HCT116 (cell line): Measurements from ENCODE around the gene CHDH. TPM values are rescaled to one million over a fixed set of nuclear protein-coding genes. Genes with fewer than 3 reads are reported as not detected.

Experiments
- ATAC-seq: fragments of 200-7000 bp; cut with Tn5 transposase; 2 replicates; pipeline ENCODE4 v1.9.1; 2020; ENCODE audit warnings: mild to moderate bottlenecking, moderate library complexity
- BruUV-seq: library from RNA; stranded (reverse); fragments of 400-500 nt; replicated peaks from 2 replicates; lab custom pipeline; 2021; lab: Mats Ljungman, UMichigan
- CTCF ChIA-PET: fragments of 300-600 bp; sonication (Branson Sonifier 250); formaldehyde crosslinking; loops from one replicate; lab custom pipeline; 2021; ENCODE audit warnings: antibody characterized with exemption; lab: Charles Lee
- POLR2A ChIA-PET: fragments of 300-600, 350-600 bp; sonication (Branson Sonifier 250); formaldehyde crosslinking; loops from one replicate; lab custom pipeline; 2021; ENCODE audit warnings: antibody characterized with exemption; lab: Charles Lee
- RAD21 ChIA-PET, 2 experiments: fragments of 300-600 bp; sonication (Branson Sonifier 250); formaldehyde crosslinking; loops; one replicate each; lab custom pipeline; 2023; ENCODE audit warnings: low total read pairs in 2 of 2; ENCODE audit not compliant: uncharacterized antibody in 2 of 2, unreplicated experiment in 2 of 2, low non-redundant PET in 1 of 2; lab: Charles Lee
- DNase-seq: peaks from one replicate; pipeline ENCODE4 v3.0.0-alpha.2; 2010; ENCODE audit warnings: low read depth, low spot score
- H2AFZ ChIP-seq: fragments of 200-600 bp; shearing (Covaris generic), sonication (generic); 2 replicates; pipeline ENCODE4 v1.6.1; 2017; ENCODE audit warnings: low read depth, mixed run types, mixed read lengths, antibody characterized with exemption, low read length; ENCODE audit not compliant: poor library complexity, severe bottlenecking
- H3K27ac ChIP-seq: 2 replicates; pipeline ENCODE4 v1.5.1; 2012; ENCODE audit warnings: low read depth, low read length
- H3K27me3 ChIP-seq: fragments of 200-600 bp; sonication (generic); 2 replicates; pipeline ENCODE4 v1.6.1; 2016; ENCODE audit warnings: mixed run types, low read length, mixed read lengths; ENCODE audit not compliant: insufficient read depth
- H3K36me3 ChIP-seq, 2 experiments: fragments of 200-500 bp in 1 of 2; fragments of 200-600 bp in 1 of 2; sonication (Bioruptor generic) in 1 of 2; sonication (generic) in 1 of 2; 2 replicates each; pipeline versions ENCODE4 v1.5.1 to v1.6.1; 2014 to 2016; ENCODE audit warnings: low read length in 2 of 2, inconsistent platforms in 1 of 2, mixed read lengths in 1 of 2, mixed run types in 1 of 2; ENCODE audit not compliant: insufficient read depth in 2 of 2, control insufficient read depth in 1 of 2
- H3K4me1 ChIP-seq, 2 experiments: fragments of 200-600 bp in 1 of 2; sonication (generic) in 1 of 2; 2 replicates each; pipeline versions ENCODE4 v1.5.1 to v1.6.1; 2012 to 2017; ENCODE audit warnings: low read length in 2 of 2, inconsistent platforms in 1 of 2, mild to moderate bottlenecking in 1 of 2, mixed read lengths in 1 of 2, mixed run types in 1 of 2, moderate library complexity in 1 of 2; ENCODE audit not compliant: insufficient read depth in 2 of 2, control insufficient read depth in 1 of 2
- H3K4me2 ChIP-seq: fragments of 200-600 bp; sonication (generic); 2 replicates; pipeline ENCODE4 v1.6.1; 2017; ENCODE audit warnings: mixed run types, low read length, mixed read lengths
- H3K4me3 ChIP-seq, 2 experiments: fragments of 200-600 bp in 1 of 2; sonication (generic) in 1 of 2; replicated peaks in 1 of 2; 2 replicates each; pipeline ENCODE4 v1.5.1; 2011 to 2016; ENCODE audit warnings: low read length in 2 of 2, control low read depth in 1 of 2, low read depth in 1 of 2, mild to moderate bottlenecking in 1 of 2, mixed read lengths in 1 of 2, mixed run types in 1 of 2
- H3K79me2 ChIP-seq: fragments of 200-600 bp; sonication (generic); 2 replicates; pipeline ENCODE4 v1.6.1; 2017; ENCODE audit warnings: mild to moderate bottlenecking, mixed run types, low read length, moderate library complexity, mixed read lengths; ENCODE audit not compliant: insufficient read depth
- H3K9ac ChIP-seq: fragments of 200-600 bp; sonication (generic); 2 replicates; pipeline ENCODE4 v1.6.1; 2016; ENCODE audit warnings: low read length, mixed read lengths
- H3K9me2 ChIP-seq: fragments of 200-600 bp; sonication (generic), shearing (Covaris generic); 2 replicates; pipeline ENCODE4 v1.6.1; 2017; ENCODE audit warnings: mixed run types, mild to moderate bottlenecking, moderate library complexity; ENCODE audit not compliant: insufficient read depth
- H3K9me3 ChIP-seq, 2 experiments: fragments of 200-500 bp in 1 of 2; fragments of 200-600 bp in 1 of 2; sonication (Bioruptor generic) in 1 of 2; sonication (generic) in 1 of 2; 2 replicates each; pipeline ENCODE4 v1.6.1; 2014 to 2017; ENCODE audit warnings: low read length in 2 of 2, mixed read lengths in 2 of 2, inconsistent platforms in 1 of 2, low read depth in 1 of 2, mild to moderate bottlenecking in 1 of 2, mixed run types in 1 of 2, moderate library complexity in 1 of 2; ENCODE audit not compliant: control insufficient read depth in 1 of 2, insufficient read depth in 1 of 2
- H4K20me1 ChIP-seq: fragments of 200-600 bp; sonication (generic), shearing (Covaris generic); 2 replicates; pipeline ENCODE4 v1.6.1; 2017; ENCODE audit warnings: mixed run types, mild to moderate bottlenecking, moderate library complexity; ENCODE audit not compliant: insufficient read depth
- CEBPB ChIP-seq: IDR thresholded peaks from 2 replicates; pipeline ENCODE4 v1.6.1; 2012; ENCODE audit warnings: low read depth
- ELF1 ChIP-seq: IDR thresholded peaks from 2 replicates; pipeline ENCODE4 v1.6.1; 2012; ENCODE audit warnings: low read depth, borderline replicate concordance
- EZH2phosphoT487 ChIP-seq: fragments of 200-600 bp; IDR thresholded peaks from 2 replicates; pipeline ENCODE4 v1.6.1; 2018; ENCODE audit warnings: antibody characterized with exemption, borderline replicate concordance
- REST ChIP-seq: IDR thresholded peaks from 2 replicates; pipeline ENCODE4 v1.6.1; 2012; ENCODE audit warnings: low read depth
- SP1 ChIP-seq: IDR thresholded peaks from 2 replicates; pipeline ENCODE4 v1.6.1; 2012; ENCODE audit warnings: low read depth
- SRF ChIP-seq: IDR thresholded peaks from 2 replicates; pipeline ENCODE4 v1.6.1; 2012; ENCODE audit warnings: low read depth
- TCF7L2 ChIP-seq: IDR thresholded peaks from 2 replicates; pipeline ENCODE4 v1.7.0; 2011; ENCODE audit warnings: borderline replicate concordance, inconsistent platforms; ENCODE audit not compliant: insufficient read depth, insufficient read length; ENCODE audit errors: extremely low read depth
- YY1 ChIP-seq: IDR thresholded peaks from 2 replicates; pipeline ENCODE4 v1.6.1; 2011; ENCODE audit warnings: low read length, low read depth, moderate library complexity, mild to moderate bottlenecking; ENCODE audit not compliant: insufficient replicate concordance; ENCODE audit errors: extremely low read depth
- ZFX ChIP-seq: fragments of 450-650 bp; IDR thresholded peaks from 2 replicates; pipeline ENCODE4 v1.6.1; 2017
- intact Hi-C: fragments of 100-400 bp; cut with micrococcal nuclease; formaldehyde crosslinking; loops from 2 replicates; pipeline ENCODE4 v1.10.0; 2022
- total RNA-seq: library from RNA; stranded (reverse); gene quantifications from one replicate; pipeline ENCODE4 v1.2.1, GENCODE V29; 2021; ENCODE audit not compliant: unreplicated experiment
- TF ChIP-seq, protein P1 (sequence below): IDR thresholded peaks from 2 replicates; pipeline ENCODE4 v1.6.1; 2012
- TF ChIP-seq, protein P2 (sequence below): IDR thresholded peaks from 2 replicates; pipeline ENCODE4 v1.6.1; 2011; ENCODE audit warnings: mild to moderate bottlenecking, low read length, moderate library complexity; ENCODE audit not compliant: insufficient replicate concordance; ENCODE audit errors: extremely low read depth
- TF ChIP-seq, protein P3 (sequence below), 3 experiments: fragments of 200-600 bp in 1 of 3; sonication (generic) in 1 of 3; IDR thresholded peaks in 2 of 3; conservative IDR thresholded peaks in 1 of 3; 2 replicates each; pipeline ENCODE4 v1.5.1; 2012 to 2017; ENCODE audit warnings: low read depth in 2 of 3, low read length in 2 of 3, antibody characterized with exemption in 1 of 3, borderline replicate concordance in 1 of 3, control low read depth in 1 of 3, mild to moderate bottlenecking in 1 of 3, mixed read lengths in 1 of 3, mixed run types in 1 of 3, moderate library complexity in 1 of 3; ENCODE audit not compliant: insufficient read depth in 1 of 3

The CHDH gene
- total RNA-seq, 1 experiment from 2014 or later = 10.8 TPM

DNA sequence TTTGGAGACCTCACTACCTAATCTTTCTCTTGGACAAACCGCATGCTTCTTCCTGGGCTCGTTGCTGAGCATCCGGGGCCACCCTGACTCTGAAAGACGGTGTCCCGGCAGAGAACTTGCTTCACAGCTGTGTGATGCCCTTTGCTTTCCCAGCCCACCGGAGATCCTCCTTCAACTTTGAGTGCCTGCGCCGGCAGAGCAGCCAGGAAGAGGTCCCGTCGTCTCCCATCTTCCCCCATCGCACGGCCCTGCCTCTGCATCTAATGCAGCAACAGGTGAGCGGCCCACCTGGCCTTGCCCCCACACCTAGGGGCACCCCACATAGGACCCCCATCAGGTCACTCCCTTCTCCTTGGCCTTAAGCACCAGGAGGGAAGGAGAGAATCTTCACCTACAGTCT lies 37.7 kb downstream of the CHDH start:
- DNase-seq (no peak), ATAC-seq (no peak)
- Histone ChIP-seq H3K4me2 (no peak overlapping the region), H3K9me3 (no peaks in the 10 kb centered on the region), H2AFZ (no peak overlapping the region), H3K27ac (no peak overlapping the region), H3K9ac (no peak overlapping the region), H3K4me1 (peaks cover 12 to 26% of the 10 kb centered on the region in 2 experiments), H3K4me3 (no peak overlapping the region), H3K36me3 (no peaks in the 10 kb centered on the region), H3K9me2 (no peaks in the 10 kb centered on the region), H3K27me3 (no peaks in the 10 kb centered on the region), H4K20me1 (no peaks in the 10 kb centered on the region), H3K79me2 (no peaks in the 10 kb centered on the region)
- intact Hi-C loops = no loop called here
- POLR2A ChIA-PET = no interaction called here
- RAD21 ChIA-PET = no interaction called here
- TF ChIP-seq, protein P1, sequence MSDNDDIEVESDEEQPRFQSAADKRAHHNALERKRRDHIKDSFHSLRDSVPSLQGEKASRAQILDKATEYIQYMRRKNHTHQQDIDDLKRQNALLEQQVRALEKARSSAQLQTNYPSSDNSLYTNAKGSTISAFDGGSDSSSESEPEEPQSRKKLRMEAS = no peak
- TF ChIP-seq ZFX (no peak), TCF7L2 (no peak), YY1 (no peak), SRF (no peak), EZH2phosphoT487 (no peak), CEBPB (no peak), REST (no peak), ELF1 (no peak), SP1 (no peak)
- TF ChIP-seq, protein P2, sequence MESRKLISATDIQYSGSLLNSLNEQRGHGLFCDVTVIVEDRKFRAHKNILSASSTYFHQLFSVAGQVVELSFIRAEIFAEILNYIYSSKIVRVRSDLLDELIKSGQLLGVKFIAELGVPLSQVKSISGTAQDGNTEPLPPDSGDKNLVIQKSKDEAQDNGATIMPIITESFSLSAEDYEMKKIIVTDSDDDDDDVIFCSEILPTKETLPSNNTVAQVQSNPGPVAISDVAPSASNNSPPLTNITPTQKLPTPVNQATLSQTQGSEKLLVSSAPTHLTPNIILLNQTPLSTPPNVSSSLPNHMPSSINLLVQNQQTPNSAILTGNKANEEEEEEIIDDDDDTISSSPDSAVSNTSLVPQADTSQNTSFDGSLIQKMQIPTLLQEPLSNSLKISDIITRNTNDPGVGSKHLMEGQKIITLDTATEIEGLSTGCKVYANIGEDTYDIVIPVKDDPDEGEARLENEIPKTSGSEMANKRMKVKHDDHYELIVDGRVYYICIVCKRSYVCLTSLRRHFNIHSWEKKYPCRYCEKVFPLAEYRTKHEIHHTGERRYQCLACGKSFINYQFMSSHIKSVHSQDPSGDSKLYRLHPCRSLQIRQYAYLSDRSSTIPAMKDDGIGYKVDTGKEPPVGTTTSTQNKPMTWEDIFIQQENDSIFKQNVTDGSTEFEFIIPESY = no peak
- TF ChIP-seq, protein P3, sequence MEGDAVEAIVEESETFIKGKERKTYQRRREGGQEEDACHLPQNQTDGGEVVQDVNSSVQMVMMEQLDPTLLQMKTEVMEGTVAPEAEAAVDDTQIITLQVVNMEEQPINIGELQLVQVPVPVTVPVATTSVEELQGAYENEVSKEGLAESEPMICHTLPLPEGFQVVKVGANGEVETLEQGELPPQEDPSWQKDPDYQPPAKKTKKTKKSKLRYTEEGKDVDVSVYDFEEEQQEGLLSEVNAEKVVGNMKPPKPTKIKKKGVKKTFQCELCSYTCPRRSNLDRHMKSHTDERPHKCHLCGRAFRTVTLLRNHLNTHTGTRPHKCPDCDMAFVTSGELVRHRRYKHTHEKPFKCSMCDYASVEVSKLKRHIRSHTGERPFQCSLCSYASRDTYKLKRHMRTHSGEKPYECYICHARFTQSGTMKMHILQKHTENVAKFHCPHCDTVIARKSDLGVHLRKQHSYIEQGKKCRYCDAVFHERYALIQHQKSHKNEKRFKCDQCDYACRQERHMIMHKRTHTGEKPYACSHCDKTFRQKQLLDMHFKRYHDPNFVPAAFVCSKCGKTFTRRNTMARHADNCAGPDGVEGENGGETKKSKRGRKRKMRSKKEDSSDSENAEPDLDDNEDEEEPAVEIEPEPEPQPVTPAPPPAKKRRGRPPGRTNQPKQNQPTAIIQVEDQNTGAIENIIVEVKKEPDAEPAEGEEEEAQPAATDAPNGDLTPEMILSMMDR (IDR thresholded peaks at IDR 0.05 in 2 of 3, conservative IDR thresholded peaks at IDR 0.05 in 1 of 3; ENCODE audit: borderline replicate concordance in 1 of 3, insufficient read depth in 1 of 3, low read depth in 2 of 3, low read length in 2 of 3) = no peak
- BruUV-seq = no TSS peak
- CTCF ChIA-PET = no interaction called here
